HG03097 (cell line): ENCODE data around the gene NPFF.
"Not testable (repeated sequence)": the region's sequence is repeated elsewhere in the genome, so short reads cannot be mapped to it uniquely, and the experiment has no call there.

Source experiments
- ATAC-seq: cut with Tn5 transposase; IDR thresholded peaks from one replicate; pipeline ENCODE4 v1.9.1; 2021; ENCODE audit not compliant: unreplicated experiment, low FRiP score

Gene NPFF

GRCh38 chr12:53497461-53497860 lies 9.8 kb downstream of the NPFF start:
- no peak for ATAC-seq

DNA sequence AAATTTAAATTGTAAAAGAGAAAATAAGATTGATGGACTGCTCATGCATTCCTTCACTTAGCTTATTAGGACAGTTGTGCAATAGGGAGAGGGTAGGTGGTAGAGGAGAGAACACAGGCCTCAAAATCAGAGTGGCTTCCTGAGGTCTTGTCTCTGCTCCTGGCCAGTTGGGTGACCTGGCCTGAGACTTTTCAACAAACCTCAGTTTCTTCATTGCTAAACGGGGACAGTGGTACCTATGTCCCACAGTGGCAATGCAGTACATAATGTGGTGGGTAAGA lies 10.6 kb downstream of the NPFF start:
- ATAC-seq: no peak

GRCh38 chr12:53495903-53496751 lies 11.2 kb downstream of the NPFF start:
- no peak for ATAC-seq

DNA sequence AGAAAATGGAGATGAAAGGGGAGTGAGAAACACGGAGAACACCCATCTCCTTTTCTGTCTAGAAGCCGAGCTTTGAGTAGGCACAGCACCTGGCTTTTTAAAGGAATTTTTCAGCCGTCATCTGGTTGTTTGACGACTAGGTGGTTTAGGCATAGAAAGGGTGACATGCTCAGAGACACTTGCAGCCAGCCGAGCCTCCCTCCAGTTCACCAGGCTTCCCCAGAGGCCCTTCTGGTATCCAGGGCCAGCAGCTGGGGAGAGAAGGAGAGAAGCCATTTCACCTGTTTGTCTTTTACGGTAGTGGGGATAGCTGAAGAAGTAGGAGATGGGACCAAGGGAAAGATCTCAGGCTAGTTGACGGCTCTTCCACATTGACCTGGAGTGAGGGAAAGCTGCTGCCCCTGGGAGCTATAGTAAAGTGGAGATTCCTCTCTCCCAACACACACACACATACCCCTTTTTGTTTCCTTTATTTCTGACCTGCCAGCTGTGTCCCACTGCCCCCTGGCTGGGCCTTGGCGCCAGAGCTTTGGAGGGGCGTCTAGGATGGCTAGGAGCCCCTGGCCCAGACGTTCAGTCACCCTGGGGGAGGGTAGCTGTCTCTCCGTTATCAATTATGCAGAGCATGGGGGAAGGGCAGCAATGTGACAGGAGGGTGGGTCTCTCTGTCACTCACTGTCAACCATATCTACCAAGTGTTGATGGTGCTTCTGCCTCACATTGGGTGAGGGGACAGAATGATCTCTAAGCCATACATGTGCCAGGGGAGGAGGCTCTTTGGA lies 13.5 kb downstream of the NPFF start:
- no peak for ATAC-seq

- ATAC-seq: peak; percentile 76
Observed at GRCh38 chr12:53492830-53493609, 14.3 kb downstream of the NPFF start.

DNA sequence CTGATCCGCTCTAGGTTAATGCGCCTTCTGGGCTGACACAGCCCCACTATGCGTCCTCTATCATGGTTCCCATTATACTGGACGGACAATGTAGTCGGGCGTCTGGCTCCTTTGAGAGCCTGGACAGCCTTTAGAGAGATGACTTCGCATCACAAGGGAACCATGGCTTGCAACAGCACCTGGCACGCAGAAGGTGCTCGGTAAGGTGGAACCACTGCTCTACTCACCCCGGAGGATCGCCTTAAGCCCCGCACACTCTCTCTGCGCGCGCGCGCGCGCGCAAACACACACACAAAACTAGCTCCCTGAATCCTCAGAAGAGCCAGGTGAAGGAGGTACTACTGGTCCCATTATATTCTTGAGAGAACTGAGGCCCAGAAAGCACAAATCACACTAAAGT lies 15.1 kb downstream of the NPFF start:
- ATAC-seq: no peak

DNA sequence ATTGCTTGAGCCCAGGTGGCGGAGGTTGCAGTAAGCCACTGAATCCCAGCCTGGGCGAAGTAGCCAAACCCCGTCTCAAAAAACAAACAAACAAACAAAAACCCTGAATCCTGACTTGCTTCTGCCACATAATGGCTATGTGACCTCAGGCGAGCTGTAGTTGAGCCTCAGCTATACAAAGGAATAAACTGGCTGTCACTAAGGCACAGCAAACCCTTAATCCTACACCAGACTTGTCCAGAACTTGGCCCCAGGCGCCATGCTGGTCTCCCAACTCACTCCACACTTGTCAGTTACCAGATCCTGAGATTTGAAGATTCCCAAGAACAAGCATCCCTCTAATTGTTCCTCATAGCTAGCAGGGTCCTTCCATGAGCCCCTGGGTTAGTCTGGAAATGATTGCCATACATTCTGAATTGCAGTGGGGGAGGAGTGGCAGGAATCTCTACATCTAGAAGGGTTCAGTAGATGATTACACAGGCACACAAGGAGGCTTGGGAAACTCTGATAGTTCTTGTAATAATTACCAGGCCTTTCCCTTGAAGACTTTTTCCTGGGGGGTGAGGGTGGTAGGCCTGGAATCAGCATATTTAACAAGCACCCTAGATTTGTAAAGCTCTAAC lies 17.9 kb downstream of the NPFF start:
- ATAC-seq: no peak

DNA sequence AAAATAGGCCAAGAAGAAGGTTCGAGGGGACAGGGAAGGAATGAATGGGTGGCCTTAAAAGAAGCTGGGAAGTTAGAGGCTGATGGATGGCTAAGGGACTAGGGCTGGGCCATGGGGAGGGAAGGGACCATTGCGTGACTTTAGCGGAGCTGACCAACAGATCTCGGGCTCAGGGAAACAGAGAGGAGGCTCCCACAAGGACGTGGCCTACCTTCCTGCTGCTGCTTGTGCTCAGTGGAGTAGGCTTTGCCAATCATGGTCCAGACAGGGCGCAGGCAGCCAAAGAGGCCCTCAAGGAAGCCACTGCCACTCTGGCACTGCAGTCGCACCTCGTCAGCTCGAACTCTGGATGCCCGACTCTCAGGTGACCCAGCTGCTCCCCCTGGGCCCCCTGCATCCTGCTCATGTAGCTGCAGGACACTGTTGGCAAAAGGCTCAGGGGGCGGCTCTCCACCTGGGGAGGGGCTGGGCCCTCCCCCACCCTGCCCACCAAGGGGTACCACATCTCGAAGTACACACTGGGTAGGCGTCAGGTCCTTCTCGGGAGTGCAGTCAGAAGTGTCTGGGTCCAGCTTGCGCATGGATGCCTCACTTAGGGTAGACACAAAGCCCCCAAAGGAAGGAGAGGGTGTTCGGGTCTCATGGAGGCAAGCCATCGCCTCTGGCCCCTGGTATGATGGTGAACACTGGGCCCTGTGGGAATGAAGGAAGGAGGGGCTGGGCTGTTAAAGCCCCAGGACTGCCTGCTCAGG lies 20.4 kb downstream of the NPFF start:
- no peak for ATAC-seq

DNA sequence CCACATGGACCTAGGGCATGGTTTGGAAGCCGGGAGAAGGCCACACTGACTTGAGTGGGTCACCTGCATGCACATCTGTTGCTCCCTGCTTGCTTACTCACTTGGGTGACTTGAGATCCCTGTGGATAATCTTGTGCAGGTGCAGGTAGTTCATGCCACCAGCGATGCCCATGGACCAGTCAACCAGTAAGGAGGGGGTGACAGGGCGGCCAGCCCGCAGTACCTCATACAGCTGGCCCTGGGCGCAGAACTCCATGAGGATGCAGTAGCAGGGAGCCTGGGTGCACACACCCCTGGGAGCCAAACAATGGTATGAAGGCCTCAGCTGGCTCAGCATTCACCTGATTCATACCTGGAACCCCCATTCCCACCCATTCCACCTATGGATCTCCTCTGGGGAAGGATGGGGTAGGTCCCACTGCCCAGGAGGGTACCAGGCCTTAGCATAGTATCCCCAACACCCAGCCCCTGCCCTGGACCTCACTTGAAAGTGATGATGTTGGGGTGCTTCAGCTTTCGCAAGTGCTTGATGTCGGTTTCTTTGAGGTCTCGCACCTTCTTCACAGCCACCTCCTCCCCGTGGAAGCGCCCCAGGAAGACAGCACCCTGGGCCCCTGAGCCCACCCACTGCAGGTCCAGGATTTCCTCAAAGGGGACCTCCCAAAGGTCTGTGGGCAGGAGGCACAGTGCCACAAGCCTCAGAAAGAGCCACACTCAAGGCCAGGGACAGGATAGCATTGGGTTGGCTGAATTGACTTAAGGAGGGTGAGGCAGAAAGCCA lies 21.1 kb downstream of the NPFF start:
- no peak for ATAC-seq

GRCh38 chr12:53484686-53485575 lies 22.4 kb downstream of the NPFF start:
- no peak for ATAC-seq

- ATAC-seq: no peak
Observed at GRCh38 chr12:53483979-53484377, 23.3 kb downstream of the NPFF start.

DNA sequence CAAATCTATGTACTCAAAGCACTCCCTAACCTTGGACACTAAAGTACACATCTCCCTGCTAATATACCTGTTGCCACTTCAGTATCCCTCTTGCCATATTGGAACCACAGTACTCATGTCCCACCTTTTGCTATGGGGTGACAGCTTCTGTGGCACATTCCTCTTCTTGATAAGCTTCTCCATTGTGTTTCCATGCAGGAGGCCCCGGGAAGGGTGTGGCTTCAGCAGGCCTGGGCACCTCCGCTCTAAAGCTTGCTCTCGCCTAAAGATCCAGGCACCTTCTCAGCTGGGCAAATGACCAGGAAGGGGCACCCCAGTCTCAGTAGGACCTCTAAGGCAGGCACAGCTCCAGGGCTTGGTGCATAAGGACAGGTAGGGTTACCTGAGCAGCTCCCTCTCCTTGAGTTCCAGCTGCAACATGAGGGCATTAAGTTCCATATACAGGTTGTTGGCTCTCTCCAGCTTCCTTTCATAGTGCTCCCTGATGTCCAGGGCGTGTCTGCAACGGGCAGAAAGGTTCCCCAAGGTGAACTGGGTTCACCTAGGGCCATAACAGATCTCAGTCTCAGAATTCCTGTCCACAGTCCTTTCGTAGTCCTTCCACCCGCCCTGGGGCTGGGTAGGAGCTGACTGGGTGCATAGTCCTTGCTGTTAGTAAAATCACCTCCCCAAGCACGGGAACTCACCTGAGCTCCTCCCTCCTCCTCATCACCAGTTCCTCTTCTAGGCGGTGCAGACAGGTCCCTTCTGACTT lies 23.9 kb downstream of the NPFF start:
- ATAC-seq: no peak

DNA sequence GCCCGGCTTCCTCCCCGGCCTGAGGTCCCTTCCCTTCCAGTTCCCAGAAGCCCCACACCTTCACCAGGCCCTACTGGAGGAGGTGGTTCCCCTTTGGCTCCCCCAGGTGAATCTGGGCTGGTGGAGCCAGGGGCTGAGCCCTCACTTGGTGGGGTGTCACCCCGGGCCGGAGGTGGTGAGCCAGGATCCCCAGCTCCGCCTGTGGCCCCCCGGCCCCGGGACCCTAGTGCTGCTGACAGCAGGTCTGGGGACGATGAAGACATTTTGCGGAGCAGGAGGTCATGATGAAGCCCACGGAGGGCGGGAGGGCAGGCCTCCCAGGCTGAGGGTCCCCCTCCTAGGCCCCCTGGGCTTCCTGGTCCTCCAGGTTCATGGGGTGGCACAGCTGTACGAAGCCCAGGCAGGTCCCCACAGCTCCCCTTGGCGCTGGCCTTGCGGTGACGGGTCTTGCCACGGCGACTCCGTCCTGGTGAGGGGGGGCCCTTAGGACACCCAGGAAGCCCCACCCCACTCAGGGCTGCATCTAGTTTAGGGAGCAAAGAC lies 24.6 kb downstream of the NPFF start:
- no peak for ATAC-seq

- no peak for ATAC-seq
Observed at GRCh38 chr12:53481939-53482586, 25.2 kb downstream of the NPFF start.

DNA sequence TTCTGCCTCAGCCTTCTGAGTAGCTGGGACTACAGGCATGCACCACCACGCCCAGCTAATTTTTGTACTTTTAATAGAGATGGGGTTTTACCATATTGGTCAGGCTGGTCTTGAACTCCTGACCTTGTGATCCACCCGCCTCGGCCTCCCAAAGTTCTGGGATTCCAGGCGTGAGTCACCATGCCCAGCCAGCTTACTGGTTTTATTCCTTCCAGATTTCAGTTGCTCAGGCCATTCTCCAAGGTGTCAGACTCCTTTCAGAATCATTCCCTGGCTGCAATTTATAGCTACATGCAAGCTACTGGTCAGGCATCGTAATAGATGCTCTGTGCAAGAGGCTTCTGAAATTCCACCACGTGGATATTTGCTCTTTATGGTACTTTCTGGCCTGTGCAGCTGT lies 25.8 kb downstream of the NPFF start:
- not testable (repeated sequence) for ATAC-seq

GRCh38 chr12:53480491-53481442 lies 26.5 kb downstream of the NPFF start:
- ATAC-seq: no peak
